Measurements from ENCODE around the gene SH2D4B.

The SH2D4B gene

DNA sequence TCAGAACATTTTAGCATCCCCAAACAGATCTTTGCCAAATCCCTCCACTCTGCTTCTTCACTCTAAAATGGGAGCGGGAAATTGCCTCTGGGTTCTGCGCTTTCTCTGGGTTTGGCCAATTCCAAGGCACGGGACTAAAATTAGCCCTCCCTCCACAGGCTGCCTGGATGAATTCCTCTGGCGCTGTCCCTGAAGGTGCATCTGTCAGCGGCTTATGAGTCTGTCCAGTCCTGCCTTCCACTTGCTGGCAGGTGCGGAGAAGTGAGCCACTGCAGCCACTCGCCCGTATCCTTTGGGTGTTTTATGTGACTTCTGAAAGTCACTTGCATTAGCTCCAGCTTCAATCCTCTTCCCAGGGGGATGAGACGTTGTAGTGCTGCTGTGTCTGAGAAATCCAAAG is 121.6 kb downstream of the SH2D4B start:
- H3K4me1 ChIP-seq (ENCODE audit: low read depth, poor library complexity, severe bottlenecking), result peaks cover 7% of the 10 kb centered on the region
- H3K4me3 ChIP-seq (IDR thresholded peaks at IDR 0.05; ENCODE audit: insufficient read depth, low read depth, low read length), result no peak overlapping the region
- TF ChIP-seq CTCF (conservative IDR thresholded peaks at IDR 0.05; ENCODE audit: low read depth, low read length), result no peak
- H3K4me2 ChIP-seq, result no peak overlapping the region
- H4K20me1 ChIP-seq (ENCODE audit: insufficient read depth), result no peaks in the 10 kb centered on the region
- no peak overlapping the region for H3K9ac ChIP-seq
- no peaks in the 10 kb centered on the region for H3K36me3 ChIP-seq (ENCODE audit: insufficient read depth)
- H3K27me3 ChIP-seq (ENCODE audit: insufficient read depth, low read depth), result no peaks in the 10 kb centered on the region
- H3K79me2 ChIP-seq (ENCODE audit: insufficient read depth, low read depth), result no peaks in the 10 kb centered on the region
- no peak overlapping the region for H3K27ac ChIP-seq
- no peak overlapping the region for H2AFZ ChIP-seq (ENCODE audit: low read depth)

DNA sequence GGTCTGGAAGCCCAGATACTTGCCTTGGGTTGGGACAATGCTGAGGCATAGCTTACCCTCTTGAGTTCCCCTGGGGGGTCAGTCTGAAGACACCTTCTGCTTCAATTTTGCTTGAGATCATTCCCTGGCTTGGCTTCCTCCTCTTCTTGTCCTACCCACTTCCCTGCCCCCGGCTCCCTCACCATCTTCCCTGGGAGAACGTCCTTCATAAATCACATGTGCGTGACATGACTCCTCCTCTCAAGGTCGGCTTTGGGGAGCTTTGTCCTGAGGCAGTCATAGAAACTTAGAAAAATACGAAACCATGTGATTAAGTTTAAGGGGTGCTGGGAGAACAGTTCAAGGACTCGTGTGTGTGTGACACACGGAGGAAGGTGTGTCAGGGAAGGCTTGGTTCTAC is 122.6 kb downstream of the SH2D4B start:
- no peak overlapping the region for H3K27ac ChIP-seq

GRCh38 chr10:80660736-80661135 is 123.0 kb downstream of the SH2D4B start:
- Histone ChIP-seq H3K27me3 (ENCODE audit: insufficient read depth, low read depth) (no peaks in the 10 kb centered on the region), H3K4me3 (IDR thresholded peaks at IDR 0.05; ENCODE audit: insufficient read depth, low read depth, low read length) (no peak overlapping the region), H3K79me2 (ENCODE audit: insufficient read depth, low read depth) (no peaks in the 10 kb centered on the region), H3K27ac (no peak overlapping the region), H2AFZ (ENCODE audit: low read depth) (no peak overlapping the region), H3K4me1 (ENCODE audit: low read depth, poor library complexity, severe bottlenecking) (peaks cover 7% of the 10 kb centered on the region), H3K9ac (no peak overlapping the region), H4K20me1 (ENCODE audit: insufficient read depth) (no peaks in the 10 kb centered on the region), H3K36me3 (ENCODE audit: insufficient read depth) (no peaks in the 10 kb centered on the region), H3K4me2 (no peak overlapping the region)
- TF ChIP-seq CTCF (conservative IDR thresholded peaks at IDR 0.05; ENCODE audit: low read depth, low read length), result no peak

More for the DNA sequence above, 122.6 kb downstream of the SH2D4B start:
- no peak overlapping the region for H3K4me2 ChIP-seq
- H2AFZ ChIP-seq (ENCODE audit: low read depth), result no peak overlapping the region
- H3K79me2 ChIP-seq (ENCODE audit: insufficient read depth, low read depth), result no peaks in the 10 kb centered on the region
- no peak for TF ChIP-seq CTCF (conservative IDR thresholded peaks at IDR 0.05; ENCODE audit: low read depth, low read length)
- no peaks in the 10 kb centered on the region for H3K27me3 ChIP-seq (ENCODE audit: insufficient read depth, low read depth)
- H3K4me3 ChIP-seq (IDR thresholded peaks at IDR 0.05; ENCODE audit: insufficient read depth, low read depth, low read length), result no peak overlapping the region
- H4K20me1 ChIP-seq (ENCODE audit: insufficient read depth), result no peaks in the 10 kb centered on the region
- no peak overlapping the region for H3K9ac ChIP-seq
- peaks cover 7% of the 10 kb centered on the region for H3K4me1 ChIP-seq (ENCODE audit: low read depth, poor library complexity, severe bottlenecking)
- no peaks in the 10 kb centered on the region for H3K36me3 ChIP-seq (ENCODE audit: insufficient read depth)

DNA sequence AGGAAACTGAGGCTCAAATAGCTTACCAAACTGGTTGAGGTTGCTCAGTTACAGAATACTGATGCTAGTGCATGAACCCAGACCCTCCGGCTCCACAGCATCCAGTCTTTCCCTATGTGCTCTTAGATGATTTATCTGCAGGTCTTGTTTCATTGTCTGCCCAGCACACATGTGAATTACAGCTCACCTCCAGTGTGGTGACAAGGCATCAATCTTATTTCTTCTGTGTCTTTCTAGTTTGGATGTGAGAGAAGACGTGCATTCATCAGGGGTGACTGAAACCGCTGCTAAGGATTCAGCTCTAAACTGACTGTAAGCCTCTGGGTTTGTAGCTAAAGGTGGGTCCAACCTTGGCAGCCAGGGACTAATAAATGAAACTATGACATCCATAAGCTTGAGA is 123.8 kb downstream of the SH2D4B start:
- no peaks in the 10 kb centered on the region for H4K20me1 ChIP-seq (ENCODE audit: insufficient read depth)
- H3K4me1 ChIP-seq (ENCODE audit: low read depth, poor library complexity, severe bottlenecking), result peaks cover 7% of the 10 kb centered on the region
- no peak overlapping the region for H3K4me2 ChIP-seq
- no peaks in the 10 kb centered on the region for H3K27me3 ChIP-seq (ENCODE audit: insufficient read depth, low read depth)
- no peak for TF ChIP-seq CTCF (conservative IDR thresholded peaks at IDR 0.05; ENCODE audit: low read depth, low read length)
- H3K4me3 ChIP-seq (IDR thresholded peaks at IDR 0.05; ENCODE audit: insufficient read depth, low read depth, low read length), result no peak overlapping the region
- no peaks in the 10 kb centered on the region for H3K79me2 ChIP-seq (ENCODE audit: insufficient read depth, low read depth)
- no peaks in the 10 kb centered on the region for H3K36me3 ChIP-seq (ENCODE audit: insufficient read depth)
- no peak overlapping the region for H3K9ac ChIP-seq
- no peak overlapping the region for H3K27ac ChIP-seq
- H2AFZ ChIP-seq (ENCODE audit: low read depth), result no peak overlapping the region
